HG03354 (cell line): ENCODE measurements around the gene GIMAP2.
"Not testable (repeated sequence)": the region's sequence is repeated elsewhere in the genome, so short reads cannot be mapped to it uniquely, and the experiment has no call there.

Experiments
- ATAC-seq: cut with Tn5 transposase; IDR thresholded peaks from one replicate; pipeline ENCODE4 v1.9.1; 2021; ENCODE audit warnings: mild to moderate bottlenecking; ENCODE audit not compliant: unreplicated experiment, poor library complexity, severe bottlenecking

The GIMAP2 gene

DNA sequence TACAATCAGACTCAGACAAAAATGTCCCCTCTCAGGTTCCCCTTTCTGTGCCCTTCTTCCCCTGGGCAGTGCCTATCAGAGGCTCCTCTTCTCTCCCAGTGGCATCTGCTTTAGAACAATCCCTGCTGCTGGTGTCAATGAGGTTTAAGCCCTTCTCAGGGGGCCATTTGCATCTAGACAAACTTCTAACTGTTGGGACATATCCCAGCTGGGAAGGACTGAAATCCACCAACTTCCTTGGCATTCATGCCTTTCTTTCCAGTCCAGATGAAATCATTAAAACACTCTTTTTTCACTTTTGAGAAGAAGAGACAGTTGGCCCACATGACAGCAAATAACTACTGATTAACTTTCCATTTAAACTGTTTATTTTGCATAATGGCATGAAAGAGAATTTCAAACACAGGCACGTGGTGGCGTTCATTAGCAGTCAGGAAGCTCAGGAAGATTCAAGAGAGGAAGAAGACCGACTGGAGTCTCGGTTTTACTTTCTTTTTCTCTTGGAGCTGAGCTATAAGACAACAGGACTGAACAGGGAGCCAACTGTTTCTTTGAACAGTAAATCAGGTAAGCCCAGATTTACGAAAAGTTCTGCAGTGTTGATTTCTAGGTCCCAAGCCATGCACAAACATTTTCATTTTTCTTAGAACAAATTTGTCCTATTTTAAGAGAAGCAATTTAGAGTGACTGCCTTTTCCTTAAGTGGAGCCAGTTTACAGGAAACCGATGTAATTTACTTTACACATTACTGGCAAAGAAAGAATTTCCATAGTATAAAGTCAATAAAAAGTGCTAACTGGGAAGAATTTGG lies at the start of gene GIMAP2:
Gene GIMAP2 (plus strand): TSS at position 488 of the 811 bp plus-strand sequence. CDS start 1,354 bp downstream, outside the sequence.
- ATAC-seq = peak; percentile 98

DNA sequence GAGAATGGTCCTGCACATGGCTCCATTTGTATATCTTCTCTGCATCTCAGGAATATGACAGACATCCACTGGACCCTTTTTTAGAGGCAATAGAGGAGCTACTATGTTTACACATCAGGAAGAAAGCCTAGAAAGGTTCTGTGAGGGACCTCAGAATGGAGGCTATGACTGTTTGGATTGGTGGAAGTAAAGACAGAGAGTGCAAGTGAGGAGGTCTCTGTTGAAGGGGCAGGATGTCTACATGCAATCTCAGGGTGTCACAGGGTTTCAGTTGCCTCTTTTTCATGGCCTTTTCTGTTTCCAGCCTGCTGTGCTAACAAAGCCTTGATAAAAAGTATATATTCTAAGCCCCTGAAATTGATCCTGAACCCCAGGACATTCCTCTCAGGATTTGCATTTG lies 43.7 kb upstream of the GIMAP2 start:
- ATAC-seq = no peak

DNA sequence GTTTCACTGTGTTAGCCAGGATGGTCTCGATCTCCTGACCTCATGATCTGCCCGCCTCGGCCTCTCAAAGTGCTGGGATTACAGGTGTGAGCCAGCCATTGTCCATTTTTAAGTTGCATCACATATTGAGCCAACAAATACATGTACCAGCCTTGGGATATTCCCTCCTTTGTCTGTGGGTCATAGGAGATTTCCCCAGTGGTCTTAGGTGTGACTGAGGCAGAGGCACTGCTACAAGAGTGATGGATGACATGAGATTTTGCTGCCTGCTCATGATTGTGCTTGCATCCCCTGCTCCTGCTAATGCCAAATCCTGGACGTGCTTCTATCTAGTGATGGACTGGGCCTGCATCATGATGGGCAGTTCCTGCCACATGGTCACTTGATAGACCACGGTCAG lies 42.6 kb upstream of the GIMAP2 start:
- no peak for ATAC-seq

DNA sequence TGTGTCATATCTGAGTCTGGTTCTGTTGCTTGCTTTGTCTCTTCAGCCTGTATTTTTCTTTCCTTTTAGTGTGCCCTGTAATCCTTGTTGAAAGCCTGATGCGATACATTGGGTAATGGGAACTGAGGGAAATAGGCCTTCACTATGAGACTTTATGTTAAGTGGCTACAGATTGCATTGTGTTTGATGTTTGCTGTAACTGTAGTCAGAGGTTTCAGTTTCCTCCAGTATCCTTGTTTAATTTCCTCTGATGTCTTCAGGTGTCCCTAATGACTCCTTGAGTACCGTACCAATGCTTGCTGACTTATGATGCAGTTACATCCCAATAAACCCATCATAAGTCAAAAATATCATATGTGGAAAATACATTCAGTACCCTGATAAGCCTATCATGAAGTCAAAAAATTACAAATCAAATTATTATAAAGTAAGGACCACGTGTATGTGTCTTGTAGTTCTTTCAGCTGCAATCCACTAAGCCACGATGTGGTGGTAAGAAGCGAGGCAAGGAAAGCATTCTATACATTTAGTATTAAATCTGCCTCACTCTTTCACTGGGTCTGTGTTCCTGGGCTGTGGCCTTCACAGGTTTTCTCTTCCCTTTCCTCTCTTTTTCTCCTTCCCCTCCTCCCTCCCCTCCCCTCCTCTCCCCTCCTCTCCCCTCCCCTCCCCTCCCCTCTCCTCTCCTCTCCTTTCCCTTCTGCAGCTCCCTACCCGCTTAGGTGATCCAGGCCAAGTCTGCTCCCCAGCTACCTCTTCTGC lies 40.1 kb upstream of the GIMAP2 start:
- ATAC-seq = no peak

DNA sequence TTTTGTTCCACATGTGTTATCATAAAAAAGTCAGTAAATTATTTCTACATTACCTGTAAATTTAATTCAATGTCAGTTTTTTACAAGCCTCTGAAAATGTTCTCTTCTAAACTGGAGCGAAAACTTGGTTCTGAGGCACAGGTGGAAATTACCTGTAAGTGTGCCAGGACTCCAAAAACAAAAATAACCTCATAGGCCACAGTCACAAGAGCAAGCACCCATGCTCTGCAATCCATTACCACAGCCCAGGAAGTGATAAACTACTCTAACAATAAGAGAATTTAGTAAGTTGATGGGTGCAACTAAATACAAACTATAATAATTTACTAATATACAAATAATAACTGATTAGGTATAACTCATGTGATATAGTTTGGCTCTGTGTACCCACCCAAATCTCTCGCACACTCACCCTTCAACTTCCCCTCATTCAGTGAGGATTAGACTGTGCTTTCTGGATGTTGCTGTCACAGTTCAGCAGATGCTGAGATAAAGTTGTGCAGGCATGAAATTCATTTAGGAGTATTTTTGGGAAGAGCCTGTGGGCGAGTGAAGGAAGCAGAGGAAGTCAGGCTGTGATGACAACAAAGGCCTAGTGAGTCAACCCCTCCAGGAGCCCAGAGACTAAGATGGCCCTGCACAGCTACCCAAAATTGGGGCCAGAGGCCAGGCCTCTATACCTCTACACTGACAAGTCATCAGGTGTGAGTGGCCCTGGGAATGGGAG lies 37.0 kb upstream of the GIMAP2 start:
- no peak for ATAC-seq

DNA sequence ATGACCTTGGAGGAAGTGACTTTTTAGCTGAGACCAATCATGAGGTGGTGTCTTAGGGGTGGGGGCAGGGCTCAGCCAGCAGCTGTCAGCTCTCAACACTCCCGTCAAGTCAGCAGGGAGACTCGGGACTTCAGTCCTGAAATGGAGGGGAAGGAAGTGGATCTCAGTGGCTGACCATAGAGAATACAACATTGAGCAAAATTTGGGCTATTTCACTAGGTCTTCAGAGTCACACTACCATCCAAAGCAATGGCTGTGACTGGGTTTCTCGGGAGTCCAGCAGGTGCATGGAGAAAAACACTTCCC lies 36.5 kb upstream of the GIMAP2 start:
- no peak for ATAC-seq

DNA sequence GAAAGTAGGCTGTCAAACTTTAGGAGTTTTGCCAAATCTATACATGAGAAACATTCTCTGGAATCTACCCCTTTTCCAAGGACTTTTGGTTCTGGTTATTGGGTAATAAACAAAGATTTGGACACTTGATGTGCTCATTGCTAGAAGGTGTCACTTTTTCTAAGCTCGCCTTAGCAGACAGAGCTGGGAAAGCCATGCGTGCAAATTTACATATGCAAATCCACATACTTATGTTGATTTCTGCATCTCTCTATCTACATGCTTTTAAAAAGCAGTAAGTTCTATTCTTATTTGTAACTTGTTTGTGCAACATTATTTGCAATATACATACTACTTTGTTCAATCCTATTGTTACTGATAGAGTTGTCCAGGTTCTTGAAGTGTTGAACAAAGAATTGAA lies 30.8 kb upstream of the GIMAP2 start:
- no peak for ATAC-seq

DNA sequence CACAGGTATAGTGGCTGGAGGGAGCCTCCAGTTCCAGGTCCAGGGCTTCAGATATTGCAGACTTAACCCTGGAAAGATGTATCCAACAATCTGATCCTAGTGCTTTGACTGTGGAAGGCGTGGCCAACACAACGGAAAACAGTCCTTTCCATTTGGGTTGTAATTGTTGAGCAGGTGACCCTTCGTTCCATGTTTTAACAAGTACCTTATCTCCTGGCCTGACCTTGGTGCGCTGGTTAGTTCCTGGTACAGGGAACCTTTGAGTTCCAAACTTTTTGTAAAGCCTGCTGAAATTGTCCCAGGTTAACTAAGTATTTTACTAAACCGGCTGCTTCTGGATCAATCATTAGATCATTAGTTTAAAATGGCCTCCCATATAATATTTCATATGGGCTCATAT lies 29.5 kb upstream of the GIMAP2 start:
- no peak for ATAC-seq

DNA sequence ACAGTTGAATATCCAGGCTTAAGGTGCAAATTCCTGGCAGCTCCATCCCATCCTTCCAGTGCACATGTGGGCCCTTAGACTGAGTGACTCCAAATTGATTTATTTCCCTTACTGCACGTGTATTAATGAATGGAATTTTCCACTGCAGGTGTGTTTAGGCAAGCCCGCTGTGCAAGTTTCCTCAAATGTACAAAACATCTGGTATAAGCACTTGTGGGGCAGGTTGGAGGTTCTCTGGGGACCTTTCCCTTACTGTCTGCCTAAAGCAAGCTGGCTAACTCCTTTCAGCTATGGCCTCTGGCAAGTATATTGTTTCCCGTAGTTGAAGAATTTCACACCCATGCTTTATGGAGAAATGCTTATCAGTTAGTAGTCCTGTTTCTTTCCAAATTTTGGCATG lies 28.0 kb upstream of the GIMAP2 start:
- ATAC-seq = no peak

DNA sequence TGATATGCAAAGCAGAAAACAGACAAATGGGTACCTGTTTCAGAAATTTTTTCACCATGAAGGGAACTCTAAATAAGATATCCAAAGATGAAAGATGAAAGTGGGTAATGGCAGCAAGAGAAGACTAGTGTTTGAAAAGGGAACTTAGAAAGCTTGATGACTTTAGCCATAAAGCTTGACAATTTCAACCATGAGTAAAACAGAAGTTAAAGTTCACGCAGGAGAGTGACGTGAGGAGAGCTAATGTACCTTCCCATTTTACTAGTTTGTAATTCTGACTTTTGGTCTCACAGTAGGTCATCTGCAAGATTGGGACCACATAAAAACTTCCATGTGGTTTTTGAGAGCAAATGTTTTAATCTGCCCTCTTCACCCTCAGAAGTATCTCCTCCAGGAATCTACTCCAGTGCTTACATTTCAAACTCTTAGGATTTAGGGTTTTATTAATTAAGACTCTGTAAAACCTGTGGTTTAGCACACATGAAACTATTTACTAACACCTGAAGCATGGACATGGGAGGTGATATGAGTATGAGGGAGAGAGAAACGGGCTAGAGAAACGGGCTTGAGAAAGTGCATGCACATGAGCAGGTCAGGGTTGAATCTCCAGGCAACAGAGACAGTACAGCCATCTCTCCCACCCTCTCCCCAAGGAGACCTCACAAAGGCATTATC lies 24.4 kb upstream of the GIMAP2 start:
- no peak for ATAC-seq

DNA sequence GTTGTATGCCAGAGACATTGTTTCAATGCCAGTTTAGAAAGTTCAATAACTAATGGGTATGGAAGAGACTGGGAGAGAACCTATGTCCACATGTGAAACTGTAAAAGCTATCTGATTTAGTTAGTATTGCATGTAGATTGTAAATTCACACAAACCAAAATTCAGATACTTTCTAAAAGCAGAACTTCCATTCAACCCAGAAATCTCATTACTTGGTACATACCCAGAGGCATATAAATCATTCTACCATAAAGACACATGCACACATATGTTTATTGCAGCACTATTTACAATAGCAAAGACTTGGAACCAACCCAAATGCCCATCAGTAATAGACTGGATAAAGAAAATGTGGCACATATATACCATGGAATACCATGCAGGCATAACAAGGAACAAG lies 22.7 kb upstream of the GIMAP2 start:
- not testable (repeated sequence) for ATAC-seq

DNA sequence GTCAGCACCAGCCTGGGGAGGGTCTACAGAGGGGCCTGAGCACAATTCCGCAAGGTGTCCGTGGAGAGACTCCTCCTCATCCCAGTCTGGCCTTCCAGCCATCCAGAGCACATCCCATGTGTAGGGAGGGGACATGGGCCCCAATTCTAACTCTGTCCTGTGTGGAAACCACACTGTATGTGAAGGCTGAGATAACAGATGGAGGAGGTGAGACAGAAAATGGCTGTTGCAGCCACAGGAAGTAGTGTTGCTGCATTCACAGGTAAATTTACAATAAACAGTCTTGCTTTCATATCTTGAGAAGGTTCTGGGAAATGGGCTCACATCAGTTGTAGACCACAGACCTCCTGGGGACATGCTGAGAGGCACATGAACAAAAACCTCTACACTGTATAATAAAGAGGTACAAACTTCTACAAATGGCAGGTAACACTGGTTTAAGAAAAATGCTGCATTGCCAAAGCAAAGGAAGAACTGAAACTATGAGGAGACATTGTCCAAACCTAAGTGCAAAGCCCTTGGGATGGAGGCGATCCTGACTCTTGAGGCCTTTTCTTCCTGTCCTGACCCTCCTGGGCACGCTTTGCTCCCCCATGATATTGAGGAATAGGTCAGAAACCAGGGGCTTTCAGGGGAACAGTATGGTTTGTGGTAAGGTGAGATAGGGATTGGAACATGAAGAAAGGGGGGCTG lies 21.6 kb upstream of the GIMAP2 start:
- peak; percentile 43 for ATAC-seq

DNA sequence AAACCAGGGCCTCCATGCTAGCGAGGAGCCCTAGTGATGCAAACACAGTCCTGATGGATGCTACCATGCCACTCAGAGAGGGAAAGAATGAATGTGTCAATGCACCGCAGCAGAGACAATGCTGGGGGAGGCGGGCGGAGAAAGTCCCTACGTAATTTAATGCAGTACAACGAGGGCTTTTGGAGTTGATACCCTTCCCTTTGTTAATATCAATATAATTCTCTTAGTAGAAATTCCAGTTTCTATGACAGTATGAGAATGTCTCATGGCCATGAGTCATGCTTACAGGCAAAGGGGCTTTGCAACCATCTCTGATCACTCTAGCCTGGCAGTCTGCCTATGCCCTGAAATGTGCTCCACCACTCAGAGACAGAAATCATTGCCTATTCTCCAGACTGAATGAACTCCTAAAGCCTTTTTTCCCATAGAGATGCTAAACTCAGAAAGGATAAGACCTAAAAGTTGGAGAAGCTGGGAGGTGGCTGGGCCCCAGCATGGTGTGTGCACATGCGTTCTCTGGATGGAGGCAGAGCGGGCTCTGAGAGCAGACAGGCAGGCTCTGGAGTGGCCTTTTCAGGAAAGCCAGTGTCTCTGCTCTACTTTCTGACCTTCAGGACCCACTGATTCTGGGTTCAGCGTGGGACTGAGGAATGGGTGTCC lies 20.3 kb upstream of the GIMAP2 start:
- no peak for ATAC-seq

DNA sequence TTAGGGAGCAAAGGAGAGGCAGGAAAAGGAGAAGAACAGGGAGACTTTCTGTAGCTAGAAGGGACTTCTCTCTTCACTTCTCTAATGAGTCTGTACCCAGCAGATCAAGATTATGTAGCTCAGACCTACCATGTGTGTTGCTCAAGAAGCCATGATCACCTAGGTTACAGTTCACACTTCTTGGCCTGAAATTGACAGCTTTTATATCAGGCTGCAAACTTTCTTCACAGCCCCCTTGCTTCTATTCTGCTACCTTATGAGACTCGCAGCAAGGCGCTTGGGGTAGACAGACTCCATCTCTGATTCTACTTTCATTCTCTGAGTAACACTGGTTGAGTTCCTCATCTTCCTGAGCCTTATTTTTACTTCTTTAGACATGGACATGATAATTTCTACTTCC lies 19.6 kb upstream of the GIMAP2 start:
- ATAC-seq = no peak

DNA sequence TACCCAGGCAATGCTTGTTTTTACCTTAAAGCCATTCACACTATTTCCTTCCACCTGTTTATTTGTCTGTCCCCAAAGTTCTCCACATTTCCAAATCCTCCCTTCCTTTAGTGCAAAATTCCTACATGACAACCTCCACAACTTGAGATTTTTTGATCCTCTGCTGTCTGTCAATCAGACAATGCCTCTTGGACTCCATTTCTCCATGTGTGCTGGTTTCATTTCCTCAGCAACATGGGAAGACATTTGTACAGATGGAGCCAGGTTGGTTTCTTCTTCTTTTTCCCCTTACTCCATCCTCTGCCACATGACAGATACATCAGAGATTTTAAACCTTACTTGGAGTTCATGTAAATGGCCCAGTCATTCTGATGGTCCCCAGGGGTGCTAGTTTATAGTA lies 19.1 kb upstream of the GIMAP2 start:
- no peak for ATAC-seq

DNA sequence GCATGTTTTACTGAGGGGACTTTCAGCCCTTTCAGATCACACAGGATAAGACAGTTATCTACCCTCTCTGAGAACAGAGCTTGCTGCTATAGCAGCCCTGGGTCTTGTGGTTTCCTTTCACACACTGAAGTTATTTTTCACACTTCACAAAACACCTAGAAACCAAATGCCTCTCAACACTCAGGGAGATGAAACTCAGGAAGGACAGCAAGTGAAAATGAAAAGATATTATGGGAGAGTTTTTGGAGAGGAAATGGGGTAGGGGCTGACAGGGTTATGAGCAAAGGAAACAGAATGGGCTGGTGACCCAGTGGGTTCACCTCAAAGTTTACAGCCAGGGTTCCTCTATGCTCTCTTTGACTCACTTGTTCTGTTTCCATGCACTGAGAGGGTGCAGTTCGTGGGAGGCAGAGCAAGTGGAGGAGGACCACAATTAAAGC lies 17.0 kb upstream of the GIMAP2 start:
- peak; percentile 81 for ATAC-seq

DNA sequence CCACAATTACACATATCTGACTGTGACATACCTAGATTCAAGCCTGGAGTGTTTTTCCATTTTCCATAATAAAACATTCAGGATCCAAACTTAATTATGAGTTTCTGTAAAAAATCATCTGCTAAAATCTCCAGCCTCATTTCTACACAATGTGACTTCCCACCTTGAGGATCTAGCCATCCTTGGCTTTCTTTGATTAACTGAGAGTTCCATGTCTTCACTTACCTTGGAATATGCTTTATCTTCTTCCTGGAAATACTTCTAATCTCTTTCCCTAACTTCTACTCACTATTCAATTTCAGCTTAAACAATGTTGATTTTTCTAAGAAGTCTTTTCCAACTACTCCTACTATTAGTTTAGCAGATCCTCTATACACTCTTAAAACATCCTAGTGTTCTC lies 16.5 kb upstream of the GIMAP2 start:
- no peak for ATAC-seq

DNA sequence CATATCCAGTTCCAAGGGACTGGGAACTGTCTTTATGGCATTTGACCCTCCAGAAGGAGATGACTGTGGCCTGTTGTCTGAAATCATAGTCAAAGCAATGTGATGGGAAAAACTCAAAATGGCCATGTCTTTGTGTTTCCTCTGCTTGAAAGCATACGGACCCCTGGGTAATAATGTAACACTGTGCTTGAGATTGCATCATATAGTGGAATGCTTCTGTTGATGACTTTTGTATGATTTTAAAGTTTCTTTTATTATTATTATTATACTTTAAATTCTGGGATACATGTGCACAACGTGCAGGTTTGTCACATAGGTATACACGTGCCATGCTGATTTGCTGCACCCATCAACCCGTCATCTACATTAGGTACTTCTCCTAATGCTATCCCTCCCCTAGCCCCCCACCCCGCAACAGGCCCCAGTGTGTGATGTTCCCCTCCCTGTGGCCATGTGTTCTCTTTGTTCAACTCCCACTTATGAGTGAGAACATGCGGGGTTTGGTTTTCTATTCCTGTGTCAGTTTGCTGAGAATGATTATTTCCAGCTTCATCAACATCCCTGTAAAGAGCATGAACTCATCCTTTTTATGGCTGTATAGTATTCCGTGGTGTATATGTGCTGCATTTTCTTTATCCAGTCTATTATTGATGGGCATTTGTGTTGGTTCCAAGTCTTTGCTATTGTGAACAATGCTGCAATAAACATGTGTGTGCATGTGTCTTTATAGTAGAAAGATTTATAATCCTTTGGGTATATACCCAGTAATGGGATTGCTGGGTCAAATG lies 13.5 kb upstream of the GIMAP2 start:
- not testable (repeated sequence) for ATAC-seq
